Measurements from ENCODE around the gene ACKR3. TPM values are rescaled to one million over a fixed set of nuclear protein-coding genes. Genes with fewer than 3 reads are reported as not detected.

The ACKR3 gene
- total RNA-seq, 1 donor from 2014 or later, result 1.8 TPM

GRCh38 chr2:236626391-236627150 lies 56.9 kb downstream of the ACKR3 start:
- intact Hi-C loops (cut with micrococcal nuclease), result no loop called here
- Mint-ChIP-seq H3K9me3 (no peaks in the 10 kb centered on the region), H3K4me3 (ENCODE audit: low read depth) (no peak overlapping the region), H3K27me3 (ENCODE audit: low read depth) (no peaks in the 10 kb centered on the region), H3K27ac (no peak overlapping the region), H3K4me1 (ENCODE audit: low read depth) (no peaks in the 10 kb centered on the region), H3K36me3 (ENCODE audit: low read depth) (no peaks in the 10 kb centered on the region)
- DNase-seq (ENCODE audit: low spot score), result no peak

- Mint-ChIP-seq H3K36me3 (ENCODE audit: low read depth) (no peaks in the 10 kb centered on the region), H3K27me3 (ENCODE audit: low read depth) (no peaks in the 10 kb centered on the region), H3K4me3 (ENCODE audit: low read depth) (no peak overlapping the region), H3K9me3 (no peaks in the 10 kb centered on the region), H3K4me1 (ENCODE audit: low read depth) (no peaks in the 10 kb centered on the region), H3K27ac (no peak overlapping the region)
- intact Hi-C loops (cut with micrococcal nuclease), result no loop called here
- DNase-seq (ENCODE audit: low spot score), result no peak
These were observed 57.6 kb downstream of the ACKR3 start for GRCh38 chr2:236627193-236627592.

GRCh38 chr2:236627841-236628240 lies 58.2 kb downstream of the ACKR3 start:
- no peaks in the 10 kb centered on the region for H3K36me3 Mint-ChIP-seq (ENCODE audit: low read depth)
- no peak overlapping the region for H3K4me3 Mint-ChIP-seq (ENCODE audit: low read depth)
- H3K9me3 Mint-ChIP-seq, result no peaks in the 10 kb centered on the region
- no peaks in the 10 kb centered on the region for H3K4me1 Mint-ChIP-seq (ENCODE audit: low read depth)
- DNase-seq (ENCODE audit: low spot score), result no peak
- H3K27ac Mint-ChIP-seq, result no peak overlapping the region
- intact Hi-C loops (cut with micrococcal nuclease), result no loop called here
- H3K27me3 Mint-ChIP-seq (ENCODE audit: low read depth), result no peaks in the 10 kb centered on the region

DNA sequence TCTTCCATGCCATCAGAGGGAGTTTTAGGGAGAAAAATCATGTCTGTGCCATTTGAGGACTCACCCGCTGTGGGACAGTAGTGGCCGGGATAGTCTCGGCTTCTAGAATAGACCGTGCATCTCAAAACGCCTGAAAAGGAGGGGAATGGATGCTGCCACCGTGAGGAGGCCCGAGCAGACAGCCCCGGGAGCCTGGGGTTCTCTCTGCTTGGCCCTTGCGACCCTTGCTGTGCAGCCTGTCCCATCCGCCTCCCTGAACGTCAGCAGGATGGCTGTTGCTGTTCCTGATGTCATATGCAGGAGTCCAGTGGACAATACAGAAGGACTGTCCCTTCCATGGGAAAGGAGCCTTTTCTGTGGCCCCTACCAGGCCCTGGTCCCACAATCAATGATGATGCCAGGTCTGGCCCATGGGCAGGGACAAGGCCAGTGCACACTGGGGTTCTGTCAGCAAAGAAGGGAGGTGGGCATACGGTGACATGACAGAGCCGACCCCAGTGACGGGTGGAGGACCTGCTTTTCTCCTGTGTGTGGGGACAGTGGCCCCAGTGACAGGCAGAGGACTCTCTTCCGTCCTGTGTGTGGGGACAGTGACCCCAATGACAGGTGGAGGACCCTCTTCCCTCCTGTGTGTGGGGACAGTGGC lies 58.8 kb downstream of the ACKR3 start:
- Mint-ChIP-seq H3K27ac (no peak overlapping the region), H3K4me3 (ENCODE audit: low read depth) (no peak overlapping the region), H3K9me3 (no peaks in the 10 kb centered on the region), H3K36me3 (ENCODE audit: low read depth) (no peaks in the 10 kb centered on the region), H3K4me1 (ENCODE audit: low read depth) (no peaks in the 10 kb centered on the region), H3K27me3 (ENCODE audit: low read depth) (no peaks in the 10 kb centered on the region)
- intact Hi-C loops (cut with micrococcal nuclease), result no loop called here
- DNase-seq (ENCODE audit: low spot score), result no peak

- DNase-seq (ENCODE audit: low spot score), result no peak
- Mint-ChIP-seq H3K9me3 (no peaks in the 10 kb centered on the region), H3K36me3 (ENCODE audit: low read depth) (no peaks in the 10 kb centered on the region), H3K4me1 (ENCODE audit: low read depth) (no peaks in the 10 kb centered on the region), H3K27ac (no peak overlapping the region), H3K4me3 (ENCODE audit: low read depth) (no peak overlapping the region), H3K27me3 (ENCODE audit: low read depth) (no peaks in the 10 kb centered on the region)
- intact Hi-C loops (cut with micrococcal nuclease), result no loop called here
These were observed 59.5 kb downstream of the ACKR3 start for GRCh38 chr2:236628981-236629605.

- H3K36me3 Mint-ChIP-seq (ENCODE audit: low read depth), result no peaks in the 10 kb centered on the region
- no peaks in the 10 kb centered on the region for H3K9me3 Mint-ChIP-seq
- no peak overlapping the region for H3K27ac Mint-ChIP-seq
- DNase-seq (ENCODE audit: low spot score), result no peak
- intact Hi-C loops (cut with micrococcal nuclease), result no loop called here
- no peaks in the 10 kb centered on the region for H3K27me3 Mint-ChIP-seq (ENCODE audit: low read depth)
- H3K4me3 Mint-ChIP-seq (ENCODE audit: low read depth), result no peak overlapping the region
- no peaks in the 10 kb centered on the region for H3K4me1 Mint-ChIP-seq (ENCODE audit: low read depth)
These were observed 60.6 kb downstream of the ACKR3 start for GRCh38 chr2:236629961-236630872.

DNA sequence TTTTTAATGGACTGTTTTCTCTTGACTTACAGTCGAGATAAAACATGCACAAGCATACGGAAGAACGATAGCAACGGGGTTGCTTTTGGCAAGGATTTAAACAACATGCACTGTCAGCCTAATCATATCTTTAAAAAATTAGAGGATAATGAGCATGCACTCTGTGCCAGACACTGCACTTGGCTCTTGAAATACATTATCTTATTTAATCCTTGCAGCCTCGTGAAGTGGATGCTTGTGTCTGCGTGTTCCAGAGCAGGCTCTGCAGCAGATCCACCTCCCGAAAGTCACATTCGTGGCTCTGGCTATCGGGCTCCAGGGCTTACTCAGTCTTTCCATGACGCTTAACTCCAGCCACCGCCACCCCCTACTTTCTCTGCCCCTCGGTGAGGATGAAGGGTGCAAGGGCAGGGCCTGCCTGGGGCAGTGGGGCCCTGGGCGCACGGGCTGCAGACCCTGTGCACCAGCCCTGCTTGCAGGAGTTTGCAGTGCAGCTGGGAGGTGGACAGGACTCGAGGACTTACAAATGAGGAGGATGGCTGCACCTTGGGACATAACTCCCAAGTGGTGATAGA lies 61.7 kb downstream of the ACKR3 start:
- no peak overlapping the region for H3K27ac Mint-ChIP-seq
- no peaks in the 10 kb centered on the region for H3K9me3 Mint-ChIP-seq
- no peak for DNase-seq (ENCODE audit: low spot score)
- no peaks in the 10 kb centered on the region for H3K36me3 Mint-ChIP-seq (ENCODE audit: low read depth)
- H3K27me3 Mint-ChIP-seq (ENCODE audit: low read depth), result no peaks in the 10 kb centered on the region
- intact Hi-C loops (cut with micrococcal nuclease), result no loop called here
- no peak overlapping the region for H3K4me3 Mint-ChIP-seq (ENCODE audit: low read depth)
- H3K4me1 Mint-ChIP-seq (ENCODE audit: low read depth), result no peaks in the 10 kb centered on the region

- no peak overlapping the region for H3K27ac Mint-ChIP-seq
- H3K27me3 Mint-ChIP-seq (ENCODE audit: low read depth), result no peaks in the 10 kb centered on the region
- H3K9me3 Mint-ChIP-seq, result no peaks in the 10 kb centered on the region
- no peaks in the 10 kb centered on the region for H3K4me1 Mint-ChIP-seq (ENCODE audit: low read depth)
- no peaks in the 10 kb centered on the region for H3K36me3 Mint-ChIP-seq (ENCODE audit: low read depth)
- DNase-seq (ENCODE audit: low spot score), result no peak
- no peak overlapping the region for H3K4me3 Mint-ChIP-seq (ENCODE audit: low read depth)
- intact Hi-C loops (cut with micrococcal nuclease), result no loop called here
These were observed 62.2 kb downstream of the ACKR3 start for GRCh38 chr2:236631856-236632291.

Data from activated T-helper 2 cell treated with anti-CD3 and anti-CD28 coated beads, Interferon-gamma antibody, Interleukin-2, Interleukin-4, amounts not matched to agents 10 μg/mL and 5 μg/mL and 100 μg/mL, durations not matched to agents 14 hours and 24 hours and 36 hours (primary cell).